Stomach (tissue), 9 donors: ENCODE measurements around the gene FRMD4B. TPM values are rescaled to one million over a fixed set of nuclear protein-coding genes. Genes with fewer than 3 reads are reported as not detected.
A peak's percentile ranks its signal among the peaks of the same experiment; 100 is the strongest.
"Not testable (repeated sequence)": the region's sequence is repeated elsewhere in the genome, so short reads cannot be mapped to it uniquely, and the experiment has no call there.

Experiments used
- DNase-seq, 2 donors: peaks; one replicate each; pipeline versions ENCODE4 v3.0.0 to v3.0.0-alpha.2; 2013 to 2019
- H3K27ac ChIP-seq, 5 donors: fragments of 200-600 bp in 4 of 5; sonication (generic) in 4 of 5; one replicate each; pipeline ENCODE4 v1.5.1; 2013 to 2019; ENCODE audit warnings: mild to moderate bottlenecking in 1 of 5, moderate library complexity in 1 of 5
- H3K27me3 ChIP-seq, 3 donors: fragments of 200-600 bp; sonication (generic); one replicate each; pipeline ENCODE4 v1.5.1; 2017 to 2019; ENCODE audit warnings: mixed run types in 1 of 3
- H3K36me3 ChIP-seq, 4 donors: fragments of 200-600 bp; sonication (generic); 1 replicate in 3 of 4; 2 replicates in 1 of 4; pipeline ENCODE4 v1.5.1; 2016 to 2019
- H3K4me1 ChIP-seq, 4 donors: fragments of 200-600 bp; sonication (generic); one replicate each; pipeline ENCODE4 v1.5.1; 2016 to 2019
- H3K4me3 ChIP-seq, 4 donors: fragments of 200-600 bp; sonication (generic) in 3 of 4; one replicate each; pipeline ENCODE4 v1.5.1; 2016 to 2019; ENCODE audit warnings: mild to moderate bottlenecking in 1 of 4
- H3K9me3 ChIP-seq, 4 donors: fragments of 200-600 bp; sonication (generic); one replicate each; pipeline ENCODE4 v1.5.1; 2016 to 2019
- CTCF ChIP-seq, 7 experiments: fragments of 450-650 bp in 4 of 7; fragments of 200-600 bp in 3 of 7; sonication (generic) in 3 of 7; IDR thresholded peaks; one replicate each; pipeline ENCODE4 v1.5.1; 2016 to 2019; ENCODE audit warnings: antibody characterized with exemption in 7 of 7, control low read depth in 2 of 7, mild to moderate bottlenecking in 1 of 7
- EP300 ChIP-seq: sonication (generic); formaldehyde crosslinking; IDR thresholded peaks from one replicate; pipeline ENCODE4 v1.6.1; 2017; ENCODE audit warnings: antibody characterized with exemption
- POLR2A ChIP-seq, 4 donors: fragments of 450-650 bp; IDR thresholded peaks; one replicate each; pipeline ENCODE4 v1.6.1; 2016; ENCODE audit warnings: antibody characterized with exemption in 4 of 4, control low read depth in 2 of 4, mild to moderate bottlenecking in 1 of 4, moderate library complexity in 1 of 4
- POLR2AphosphoS5 ChIP-seq, 3 donors: sonication (generic); formaldehyde crosslinking; IDR thresholded peaks; one replicate each; pipeline ENCODE4 v1.6.1; 2016; ENCODE audit warnings: antibody characterized with exemption in 3 of 3
- WGBS, 5 donors: extraction: QIAGEN DNeasy Blood & Tissue Kit in 3 of 5; methylation state at CpG; one replicate each; pipeline versions ENCODE4 v1.1.5 to v1.1.7; 2013 to 2018; 5-methylcytosine and 5-hydroxymethylcytosine counted together
- intact Hi-C: fragments of 100-400 bp; cut with DNase I; formaldehyde crosslinking; loops from one replicate; pipeline ENCODE4 v1.15.1; 2023; ENCODE audit warnings: low total_unique reads
- polyA plus RNA-seq, 3 donors: library from polyadenylated mRNA; stranded (reverse); fragments of 200-250 nt; gene quantifications; one replicate each; pipeline ENCODE4 v1.2.3, GENCODE V29; 2013
- total RNA-seq, 5 donors: library from RNA; depleted of rRNA; stranded (reverse); fragments of >200 nt; gene quantifications; one replicate each; pipeline versions ENCODE4 v1.1.0 to v1.2.3, GENCODE V29; 2014 to 2016
- donor health status: healthy with polysubstance abuse.
- donor health status: Bipolar disorder and iron deficiency.
- donor health status: healthy.

The FRMD4B gene
- total and polyA plus RNA-seq, 8 donors: 5.2 to 35.6 (median 21.0) TPM

GRCh38 chr3:69326855-69327300 lies 59.0 kb downstream of the FRMD4B start:
- WGBS, 5 donors: 38 to 63% (median 57%) methylated on average over 4 of the region's 4 CpGs
- TF ChIP-seq POLR2A (IDR thresholded peaks at IDR 0.05) (no peak), CTCF (IDR thresholded peaks at IDR 0.05) (no peak), EP300 (no peak), POLR2AphosphoS5 (IDR thresholded peaks at IDR 0.05) (no peak)
- Histone ChIP-seq H3K27me3 (no peaks in the 10 kb centered on the region), H3K4me1 (peaks cover 0 to 13% (median 7%) of the 10 kb centered on the region in 4 donors), H3K9me3 (no peaks in the 10 kb centered on the region), H3K27ac (peak overlapping the region in 1 of 5 donors; percentile 1), H3K4me3 (no peak overlapping the region), H3K36me3 (no peaks in the 10 kb centered on the region)
- intact Hi-C loops: no loop called here
- DNase-seq: peak in 1 of 2 donors; percentile 52

GRCh38 chr3:69325151-69325550 lies 60.7 kb downstream of the FRMD4B start:
- Histone ChIP-seq H3K9me3 (no peaks in the 10 kb centered on the region), H3K4me1 (peaks cover 0 to 13% (median 7%) of the 10 kb centered on the region in 4 donors), H3K27ac (no peak overlapping the region), H3K4me3 (no peak overlapping the region), H3K27me3 (no peaks in the 10 kb centered on the region), H3K36me3 (no peaks in the 10 kb centered on the region)
- no peak for DNase-seq
- intact Hi-C loops: no loop called here
- 44 to 68% (median 51%) methylated on average over 2 of the region's 2 CpGs for WGBS, 5 donors
- TF ChIP-seq CTCF (IDR thresholded peaks at IDR 0.05) (no peak), EP300 (no peak), POLR2AphosphoS5 (IDR thresholded peaks at IDR 0.05) (no peak), POLR2A (IDR thresholded peaks at IDR 0.05) (no peak)

- WGBS, 5 donors: 54 to 75% (median 64%) methylated on average over 6 to 7 of the region's 7 CpGs
- H3K9me3 ChIP-seq: no peaks in the 10 kb centered on the region
- H3K27ac ChIP-seq: no peak overlapping the region
- TF ChIP-seq CTCF (IDR thresholded peaks at IDR 0.05) (peak in 1 of 7 experiments; percentile 11), POLR2AphosphoS5 (IDR thresholded peaks at IDR 0.05) (no peak)
- H3K4me1 ChIP-seq: peaks cover 0 to 13% (median 7%) of the 10 kb centered on the region in 4 donors
- peak in 1 of 2 donors; percentile 36 for DNase-seq
- no peaks in the 10 kb centered on the region for H3K27me3 ChIP-seq
- no peak overlapping the region for H3K4me3 ChIP-seq
- no peaks in the 10 kb centered on the region for H3K36me3 ChIP-seq
- intact Hi-C loops: no loop called here
Measured at GRCh38 chr3:69324362-69325025, 61.4 kb downstream of the FRMD4B start.

GRCh38 chr3:69323941-69324340 lies 61.9 kb downstream of the FRMD4B start:
- WGBS, 5 donors: 86 to 100% (median 94%) methylated on average over 1 of the region's 1 CpG

GRCh38 chr3:69322512-69322911 lies 63.4 kb downstream of the FRMD4B start:
- H3K9me3 ChIP-seq, H3K27ac ChIP-seq, intact Hi-C loops, H3K4me3 ChIP-seq, H3K27me3 ChIP-seq, H3K36me3 ChIP-seq, DNase-seq: not testable (repeated sequence)
- WGBS, 5 donors: 67 to 93% (median 88%) methylated on average over 4 of the region's 4 CpGs
- peaks cover 0 to 13% (median 7%) of the 10 kb centered on the region in 4 donors for H3K4me1 ChIP-seq

More at GRCh38 chr3:69323941-69324340, 61.9 kb downstream of the FRMD4B start:
- no peaks in the 10 kb centered on the region for H3K9me3 ChIP-seq
- no peak for DNase-seq
- no peaks in the 10 kb centered on the region for H3K27me3 ChIP-seq
- peaks cover 0 to 13% (median 7%) of the 10 kb centered on the region in 4 donors for H3K4me1 ChIP-seq
- no peaks in the 10 kb centered on the region for H3K36me3 ChIP-seq
- TF ChIP-seq EP300: no peak
- intact Hi-C loops: no loop called here
- no peak overlapping the region for H3K4me3 ChIP-seq
- no peak overlapping the region for H3K27ac ChIP-seq
